Epithelial cell of esophagus (primary cell): ENCODE data around the gene IRX4.

Source experiments
- DNase-seq: peaks from one replicate; pipeline ENCODE4 v3.0.0; 2010; ENCODE audit warnings: low read depth
- H3K4me3 ChIP-seq: 2 replicates; pipeline ENCODE4 v1.5.1; 2011; ENCODE audit warnings: mild to moderate bottlenecking, low read length, control low read depth
- TF ChIP-seq, protein P1 (sequence below): IDR thresholded peaks from 2 replicates; pipeline ENCODE4 v1.5.1; 2011; ENCODE audit warnings: low read depth, mild to moderate bottlenecking, low read length, control low read depth, inconsistent platforms; ENCODE audit not compliant: insufficient read depth; ENCODE audit errors: missing control alignments

Gene IRX4

DNA sequence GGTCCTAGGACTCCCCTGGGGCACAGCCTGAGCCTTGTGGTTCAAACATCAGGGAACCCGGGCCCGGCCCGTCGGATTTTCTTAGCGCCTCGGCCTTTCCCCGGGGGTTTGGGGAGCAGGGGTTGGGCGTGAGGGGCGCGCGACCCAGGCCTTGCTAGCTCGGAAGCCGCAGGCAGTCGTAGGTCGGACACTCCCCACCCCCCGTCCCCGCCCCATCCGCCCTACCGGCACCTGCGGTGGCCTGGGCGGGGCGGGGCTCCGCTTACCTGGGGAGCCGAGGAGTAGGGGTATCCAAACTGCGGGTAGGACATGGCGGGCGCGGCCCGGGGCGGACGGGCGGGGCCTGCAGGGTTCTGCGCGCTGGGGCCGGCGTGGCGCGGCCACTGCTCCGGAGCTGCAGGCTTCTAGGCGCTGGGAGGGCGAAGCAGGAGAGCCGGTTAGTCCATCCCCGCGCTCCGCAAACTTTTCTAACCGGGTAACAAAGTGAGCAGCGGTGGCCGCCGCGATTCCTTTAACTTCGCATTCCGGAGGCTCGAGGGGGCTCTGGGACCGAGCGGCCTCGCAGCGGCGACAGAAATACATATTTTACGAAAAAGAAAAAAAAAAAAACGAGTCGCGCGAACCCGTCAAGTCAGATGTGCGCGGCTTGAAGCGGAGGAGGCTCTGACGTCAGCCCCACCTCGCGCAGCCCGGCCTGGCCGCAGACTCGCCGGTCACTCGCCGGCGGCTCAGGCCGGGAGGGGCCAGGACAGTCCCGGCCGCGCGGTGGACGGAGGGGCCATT lies at the start of gene IRX4:
Gene IRX4 (minus strand): TSS at position 589 of the 783 bp plus-strand sequence. CDS start 278 bp downstream, at position 311.
- H3K4me3 ChIP-seq, result peak within 1 kb of the TSS; percentile 67
- peak; percentile 59 for DNase-seq
- TF ChIP-seq, protein P1, sequence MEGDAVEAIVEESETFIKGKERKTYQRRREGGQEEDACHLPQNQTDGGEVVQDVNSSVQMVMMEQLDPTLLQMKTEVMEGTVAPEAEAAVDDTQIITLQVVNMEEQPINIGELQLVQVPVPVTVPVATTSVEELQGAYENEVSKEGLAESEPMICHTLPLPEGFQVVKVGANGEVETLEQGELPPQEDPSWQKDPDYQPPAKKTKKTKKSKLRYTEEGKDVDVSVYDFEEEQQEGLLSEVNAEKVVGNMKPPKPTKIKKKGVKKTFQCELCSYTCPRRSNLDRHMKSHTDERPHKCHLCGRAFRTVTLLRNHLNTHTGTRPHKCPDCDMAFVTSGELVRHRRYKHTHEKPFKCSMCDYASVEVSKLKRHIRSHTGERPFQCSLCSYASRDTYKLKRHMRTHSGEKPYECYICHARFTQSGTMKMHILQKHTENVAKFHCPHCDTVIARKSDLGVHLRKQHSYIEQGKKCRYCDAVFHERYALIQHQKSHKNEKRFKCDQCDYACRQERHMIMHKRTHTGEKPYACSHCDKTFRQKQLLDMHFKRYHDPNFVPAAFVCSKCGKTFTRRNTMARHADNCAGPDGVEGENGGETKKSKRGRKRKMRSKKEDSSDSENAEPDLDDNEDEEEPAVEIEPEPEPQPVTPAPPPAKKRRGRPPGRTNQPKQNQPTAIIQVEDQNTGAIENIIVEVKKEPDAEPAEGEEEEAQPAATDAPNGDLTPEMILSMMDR, result no peak

GRCh38 chr5:1931604-1932231 lies 49.0 kb upstream of the IRX4 start:
- peak; percentile 16 for DNase-seq
- H3K4me3 ChIP-seq, result peak overlapping the region; percentile 51
- TF ChIP-seq, protein P1, result no peak

- DNase-seq, result peak; percentile 14
- TF ChIP-seq, protein P1, result no peak
- peak overlapping the region; percentile 51 for H3K4me3 ChIP-seq
Observed at GRCh38 chr5:1930880-1931603, 48.3 kb upstream of the IRX4 start.

DNA sequence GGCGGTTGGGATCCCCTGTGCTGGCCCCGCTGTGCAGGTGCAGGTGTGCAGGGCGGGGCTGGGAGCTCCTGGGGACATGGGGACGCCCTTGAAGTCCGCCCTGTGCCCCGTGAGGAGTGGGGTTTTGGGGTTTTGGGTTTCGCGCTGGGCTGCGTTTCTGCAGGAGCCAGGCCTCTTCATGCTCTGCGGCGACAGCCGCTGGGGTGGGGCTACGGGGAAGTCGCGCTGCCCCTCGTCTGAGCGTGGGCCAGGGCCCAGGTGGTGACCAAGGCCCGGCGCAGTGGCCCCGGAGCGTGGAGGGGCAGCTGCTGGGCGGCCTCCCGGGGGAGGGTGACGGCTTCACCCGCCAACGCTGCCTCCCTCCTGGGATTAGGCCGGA lies 47.8 kb upstream of the IRX4 start:
- TF ChIP-seq, protein P1, result no peak

GRCh38 chr5:1929108-1929991 lies 46.6 kb upstream of the IRX4 start:
- no peak overlapping the region for H3K4me3 ChIP-seq
- TF ChIP-seq, protein P1, result no peak
- DNase-seq, result no peak

More for the DNA sequence above, 47.8 kb upstream of the IRX4 start:
- H3K4me3 ChIP-seq, result peak overlapping the region; percentile 51
- DNase-seq, result no peak
